Type B pancreatic cell (in vitro differentiated cells): ENCODE results near the gene UMODL1. TPM values are rescaled to one million over a fixed set of nuclear protein-coding genes. Genes with fewer than 3 reads are reported as not detected.

Source experiments
- DNase-seq: peaks from one replicate; pipeline ENCODE4 v3.0.0; 2021; ENCODE audit warnings: mixed read lengths; ENCODE audit not compliant: unreplicated experiment; ENCODE audit errors: extremely low spot score
- H3K27ac Mint-ChIP-seq: 2 replicates; pipeline ENCODE4 v1.8.0; 2021; ENCODE audit warnings: mild to moderate bottlenecking, mixed read lengths
- H3K27me3 Mint-ChIP-seq: 2 replicates; pipeline ENCODE4 v1.8.0; 2021; ENCODE audit warnings: mixed read lengths
- H3K36me3 Mint-ChIP-seq: 2 replicates; pipeline ENCODE4 v1.8.0; 2021; ENCODE audit warnings: mixed read lengths
- H3K4me1 Mint-ChIP-seq: one replicate; pipeline ENCODE4 v1.8.0; 2021; ENCODE audit warnings: mixed read lengths; ENCODE audit not compliant: unreplicated experiment
- H3K4me3 Mint-ChIP-seq: 2 replicates; pipeline ENCODE4 v1.8.0; 2021; ENCODE audit warnings: mild to moderate bottlenecking, mixed read lengths
- H3K9me3 Mint-ChIP-seq: 2 replicates; pipeline ENCODE4 v1.8.0; 2021; ENCODE audit warnings: mixed read lengths
- CTCF ChIP-seq: fragments of 200-600 bp; sonication (generic); conservative IDR thresholded peaks from 2 replicates; pipeline ENCODE4 v1.5.0; 2021; ENCODE audit warnings: antibody characterized with exemption, mild to moderate bottlenecking
- total RNA-seq: library from RNA; stranded (reverse); gene quantifications from 2 replicates; pipeline ENCODE4 v1.2.1, GENCODE V29; 2021; ENCODE audit warnings: low replicate concordance

Gene UMODL1
- total RNA-seq, 1 donor from 2014 or later: 0.36 TPM

DNA sequence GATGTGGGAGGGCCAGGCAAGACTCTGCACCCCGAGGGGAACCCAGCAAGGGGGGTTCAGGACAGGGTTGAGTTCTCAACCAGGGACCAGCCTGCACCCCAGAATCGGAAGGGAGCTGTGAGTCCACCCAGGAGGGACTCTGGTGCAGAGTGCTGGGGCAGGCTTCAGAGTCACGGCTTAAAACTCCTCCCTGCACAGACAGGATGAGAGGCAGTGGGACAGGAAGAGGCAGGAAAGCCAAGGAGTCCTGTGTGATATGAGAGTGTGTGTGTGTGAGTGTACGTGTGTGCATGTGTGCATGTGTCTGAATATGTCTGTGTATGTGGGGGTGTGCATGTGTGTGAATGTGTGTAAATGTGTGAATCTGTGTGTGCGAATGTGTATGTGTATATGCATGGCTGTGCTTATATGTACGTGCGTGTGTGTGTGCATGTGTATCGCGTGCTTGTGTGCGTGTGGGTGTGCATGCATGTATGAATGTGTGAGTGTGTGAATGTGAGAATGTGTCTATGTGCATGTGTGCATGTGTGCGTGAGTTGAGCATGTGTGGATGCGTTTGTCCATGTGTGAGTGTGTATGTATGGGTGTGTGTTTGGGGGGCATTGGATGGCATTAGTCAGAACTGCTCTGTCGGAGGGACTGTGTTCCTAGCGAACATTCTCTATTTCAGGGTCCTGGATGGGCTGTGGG is 52.2 kb downstream of the UMODL1 start:
- Mint-ChIP-seq H3K27ac (no peak overlapping the region), H3K9me3 (no peaks in the 10 kb centered on the region)

DNA sequence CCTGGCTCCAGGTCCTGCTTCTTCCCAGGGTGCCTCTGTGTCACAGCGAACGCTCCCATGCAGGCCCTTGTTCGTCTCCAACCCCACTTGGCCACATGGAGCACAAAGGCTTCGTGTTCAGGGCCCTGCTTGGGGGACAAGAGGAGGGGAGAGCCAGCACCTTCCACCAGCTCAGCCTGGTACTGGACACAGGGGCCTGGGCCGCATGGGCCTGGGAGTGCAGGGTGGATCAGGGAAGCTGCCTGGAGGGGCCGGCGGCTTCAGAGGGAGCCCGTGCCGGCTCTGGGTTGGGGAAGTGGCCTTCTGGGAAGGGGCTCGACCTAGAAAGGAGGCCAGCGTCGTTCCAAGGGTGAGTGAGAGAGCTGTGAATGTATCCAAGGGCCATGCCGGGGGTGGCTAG is 53.0 kb downstream of the UMODL1 start:
- H3K4me1 Mint-ChIP-seq: peaks cover 19% of the 10 kb centered on the region
- no peaks in the 10 kb centered on the region for H3K9me3 Mint-ChIP-seq
- H3K27me3 Mint-ChIP-seq: peaks cover 6% of the 10 kb centered on the region
- no peak for TF ChIP-seq CTCF
- H3K4me3 Mint-ChIP-seq: no peak overlapping the region
- H3K36me3 Mint-ChIP-seq: no peaks in the 10 kb centered on the region
- H3K27ac Mint-ChIP-seq: no peak overlapping the region
- DNase-seq: no peak

More for the DNA sequence above, 52.2 kb downstream of the UMODL1 start:
- Mint-ChIP-seq H3K4me3 (no peak overlapping the region), H3K27me3 (peaks cover 7% of the 10 kb centered on the region), H3K4me1 (peaks cover 21% of the 10 kb centered on the region), H3K36me3 (no peaks in the 10 kb centered on the region)
- no peak for DNase-seq
- no peak for TF ChIP-seq CTCF

- Mint-ChIP-seq H3K27me3 (peaks cover 4% of the 10 kb centered on the region), H3K9me3 (no peaks in the 10 kb centered on the region), H3K4me3 (no peak overlapping the region), H3K27ac (no peak overlapping the region), H3K36me3 (no peaks in the 10 kb centered on the region), H3K4me1 (peaks cover 12% of the 10 kb centered on the region)
- DNase-seq: no peak
- TF ChIP-seq CTCF: no peak
Measured at GRCh38 chr21:42124826-42125570, 53.9 kb downstream of the UMODL1 start.

DNA sequence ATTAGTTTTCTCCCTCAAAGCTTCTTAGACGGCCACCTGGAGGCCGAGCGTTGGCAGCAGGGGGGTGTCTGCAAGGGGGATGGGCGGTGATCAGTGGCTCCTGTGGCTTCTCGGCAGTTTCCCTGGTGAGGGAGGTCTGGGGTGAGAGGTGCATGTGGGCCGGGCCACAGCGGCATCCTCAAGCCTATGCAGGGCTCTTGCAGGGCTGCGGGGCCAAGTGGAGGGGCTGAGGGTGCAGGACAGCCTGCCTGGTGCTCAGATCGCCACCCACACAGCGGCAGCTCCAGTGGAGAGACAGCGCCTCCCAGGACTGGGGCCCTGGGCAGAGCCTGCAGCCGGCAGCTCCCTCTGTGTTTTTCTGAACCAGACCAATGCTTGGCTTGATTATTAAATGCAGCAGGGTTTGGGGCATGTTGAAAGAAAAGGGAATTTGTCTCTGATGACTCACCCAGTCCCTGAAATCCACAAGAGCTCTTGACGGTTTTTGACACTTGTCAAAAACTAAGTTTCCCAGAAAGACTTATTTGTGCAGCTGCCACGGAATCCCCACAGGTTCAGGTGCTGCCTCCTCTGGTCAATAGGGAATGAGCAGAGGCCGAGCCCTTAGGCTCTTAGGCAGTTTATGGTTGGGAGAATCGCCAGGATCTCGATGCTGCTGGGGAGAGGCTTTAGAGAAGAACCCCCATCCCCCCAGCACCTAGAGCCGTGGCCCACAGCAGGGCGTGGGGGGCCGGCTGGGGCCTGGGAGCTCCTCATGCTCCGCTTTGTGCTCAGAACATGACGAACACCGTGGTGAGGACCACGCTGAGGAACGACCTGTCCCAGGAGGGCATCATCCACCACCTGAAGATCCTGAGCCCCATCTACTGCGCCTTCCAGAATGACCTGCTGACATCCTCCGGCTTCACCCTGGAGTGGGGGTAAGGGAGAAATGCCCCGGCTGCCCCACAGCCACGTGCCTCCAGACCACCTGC is 54.7 kb downstream of the UMODL1 start:
- H3K27ac Mint-ChIP-seq: no peak overlapping the region
- no peaks in the 10 kb centered on the region for H3K9me3 Mint-ChIP-seq
- DNase-seq: no peak
- H3K4me1 Mint-ChIP-seq: peaks cover 4% of the 10 kb centered on the region
- no peaks in the 10 kb centered on the region for H3K36me3 Mint-ChIP-seq
- H3K27me3 Mint-ChIP-seq: no peaks in the 10 kb centered on the region
- peak; percentile 36 for TF ChIP-seq CTCF
- no peak overlapping the region for H3K4me3 Mint-ChIP-seq
